OCI-LY1 (cell line): ENCODE data around the gene PGLYRP2.
"Not testable (repeated sequence)": the region's sequence is repeated elsewhere in the genome, so short reads cannot be mapped to it uniquely, and the experiment has no call there.

Experiments used
- EZH2 ChIP-seq: fragments of 200-600 bp; sonication (generic), shearing (Covaris generic); IDR thresholded peaks from 2 replicates; pipeline ENCODE4 v1.8.0; 2017; ENCODE audit warnings: borderline replicate concordance, mixed run types, mild to moderate bottlenecking, antibody characterized with exemption, low read length, moderate library complexity, mixed read lengths
- TF ChIP-seq, protein P1 (sequence below): fragments of 200-600 bp; sonication (generic), shearing (Covaris generic); IDR thresholded peaks from 2 replicates; pipeline ENCODE4 v1.5.1; 2017; ENCODE audit warnings: mild to moderate bottlenecking, antibody characterized with exemption, low read length, moderate library complexity, mixed read lengths

- TF ChIP-seq, protein P1, sequence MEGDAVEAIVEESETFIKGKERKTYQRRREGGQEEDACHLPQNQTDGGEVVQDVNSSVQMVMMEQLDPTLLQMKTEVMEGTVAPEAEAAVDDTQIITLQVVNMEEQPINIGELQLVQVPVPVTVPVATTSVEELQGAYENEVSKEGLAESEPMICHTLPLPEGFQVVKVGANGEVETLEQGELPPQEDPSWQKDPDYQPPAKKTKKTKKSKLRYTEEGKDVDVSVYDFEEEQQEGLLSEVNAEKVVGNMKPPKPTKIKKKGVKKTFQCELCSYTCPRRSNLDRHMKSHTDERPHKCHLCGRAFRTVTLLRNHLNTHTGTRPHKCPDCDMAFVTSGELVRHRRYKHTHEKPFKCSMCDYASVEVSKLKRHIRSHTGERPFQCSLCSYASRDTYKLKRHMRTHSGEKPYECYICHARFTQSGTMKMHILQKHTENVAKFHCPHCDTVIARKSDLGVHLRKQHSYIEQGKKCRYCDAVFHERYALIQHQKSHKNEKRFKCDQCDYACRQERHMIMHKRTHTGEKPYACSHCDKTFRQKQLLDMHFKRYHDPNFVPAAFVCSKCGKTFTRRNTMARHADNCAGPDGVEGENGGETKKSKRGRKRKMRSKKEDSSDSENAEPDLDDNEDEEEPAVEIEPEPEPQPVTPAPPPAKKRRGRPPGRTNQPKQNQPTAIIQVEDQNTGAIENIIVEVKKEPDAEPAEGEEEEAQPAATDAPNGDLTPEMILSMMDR = not testable (repeated sequence)
- TF ChIP-seq EZH2 = not testable (repeated sequence)
These were observed 1.7 kb upstream of the PGLYRP2 start for GRCh38 chr19:15480996-15481395.
